WTC11 (cell line): ENCODE data around the gene RAB11FIP3. TPM values are rescaled to one million over a fixed set of nuclear protein-coding genes. Genes with fewer than 3 reads are reported as not detected.

Source experiments
- ATAC-seq: fragments of 200-7000 bp; cut with Tn5 transposase; 2 replicates; pipeline ENCODE4 v1.10.0; 2021; ENCODE audit warnings: mild to moderate bottlenecking, moderate library complexity
- CTCF ChIA-PET: fragments of 300-600 bp; sonication (Branson Sonifier 250); formaldehyde crosslinking; loops from one replicate; lab custom pipeline; 2021; ENCODE audit warnings: antibody characterized with exemption; lab: Charles Lee
- POLR2A ChIA-PET: fragments of 350-600 bp; sonication (Branson Sonifier 250); formaldehyde crosslinking; loops from one replicate; lab custom pipeline; 2021; ENCODE audit warnings: antibody characterized with exemption; lab: Charles Lee
- DNase-seq: peaks from one replicate; pipeline ENCODE4 v3.0.0; 2021; ENCODE audit warnings: low spot score
- H3K27ac Mint-ChIP-seq: 2 replicates; pipeline ENCODE4 v1.8.0; 2021; ENCODE audit warnings: mixed read lengths
- H3K27me3 Mint-ChIP-seq: 2 replicates; pipeline ENCODE4 v1.8.0; 2021; ENCODE audit warnings: low read depth, mild to moderate bottlenecking, moderate library complexity, mixed read lengths
- H3K36me3 Mint-ChIP-seq: 2 replicates; pipeline ENCODE4 v1.8.0; 2021; ENCODE audit warnings: mixed read lengths
- H3K4me1 Mint-ChIP-seq: 2 replicates; pipeline ENCODE4 v1.8.0; 2022; ENCODE audit warnings: mixed read lengths
- H3K4me3 Mint-ChIP-seq: 2 replicates; pipeline ENCODE4 v1.8.0; 2021; ENCODE audit warnings: mild to moderate bottlenecking, moderate library complexity, mixed read lengths
- H3K9me3 Mint-ChIP-seq: 2 replicates; pipeline ENCODE4 v1.8.0; 2021; ENCODE audit warnings: mixed read lengths
- ATF3 ChIP-seq: sonication (generic); formaldehyde crosslinking; conservative IDR thresholded peaks from 2 replicates; pipeline ENCODE4 v1.8.1; 2022; ENCODE audit warnings: mild to moderate bottlenecking, missing genetic modification reagents
- CBFB ChIP-seq: sonication (generic); formaldehyde crosslinking; IDR thresholded peaks from 2 replicates; pipeline ENCODE4 v1.8.1; 2022; ENCODE audit warnings: mild to moderate bottlenecking, low read depth, missing genetic modification reagents
- CDX4 ChIP-seq: fragments of 250-450 bp; sonication (Bioruptor Pico); IDR thresholded peaks from 2 replicates; pipeline ENCODE4 v1.9.0; 2021; ENCODE audit warnings: moderate library complexity, mild to moderate bottlenecking, inconsistent platforms, borderline replicate concordance
- CREB1 ChIP-seq: sonication (generic); formaldehyde crosslinking; IDR thresholded peaks from 2 replicates; pipeline ENCODE4 v1.8.0; 2023; ENCODE audit warnings: mild to moderate bottlenecking, missing genetic modification reagents
- E2F4 ChIP-seq: sonication (generic); formaldehyde crosslinking; IDR thresholded peaks from 2 replicates; pipeline ENCODE4 v1.8.1; 2022; ENCODE audit warnings: low read depth, mild to moderate bottlenecking, moderate library complexity, missing genetic modification reagents, borderline replicate concordance
- E2F5 ChIP-seq: sonication (generic); formaldehyde crosslinking; IDR thresholded peaks from 2 replicates; pipeline ENCODE4 v1.8.1; 2022; ENCODE audit warnings: mild to moderate bottlenecking, moderate library complexity, missing genetic modification reagents
- ERG ChIP-seq: fragments of 250-450 bp; sonication (Bioruptor Pico); IDR thresholded peaks from 2 replicates; pipeline ENCODE4 v1.8.0; 2021; ENCODE audit warnings: mild to moderate bottlenecking
- FOXJ3 ChIP-seq: sonication (generic); formaldehyde crosslinking; IDR thresholded peaks from 2 replicates; pipeline ENCODE4 v1.9.0; 2021; ENCODE audit warnings: missing genetic modification reagents, mild to moderate bottlenecking, borderline replicate concordance
- FOXP4 ChIP-seq: sonication (generic); formaldehyde crosslinking; IDR thresholded peaks from 2 replicates; pipeline ENCODE4 v1.8.0; 2022; ENCODE audit warnings: mild to moderate bottlenecking, missing genetic modification reagents
- IRF1 ChIP-seq: sonication (generic); formaldehyde crosslinking; IDR thresholded peaks from 2 replicates; pipeline ENCODE4 v1.8.0; 2023; ENCODE audit warnings: missing genetic modification reagents
- JAZF1 ChIP-seq: fragments of 250-450 bp; sonication (Bioruptor Pico); IDR thresholded peaks from 2 replicates; pipeline ENCODE4 v1.9.0; 2021; ENCODE audit warnings: moderate library complexity, mild to moderate bottlenecking, inconsistent platforms
- NR1H2 ChIP-seq: sonication (generic); formaldehyde crosslinking; IDR thresholded peaks from 2 replicates; pipeline ENCODE4 v1.9.0; 2021; ENCODE audit warnings: mild to moderate bottlenecking, moderate library complexity, missing genetic modification reagents
- OVOL2 ChIP-seq: fragments of 250-450 bp; sonication (Bioruptor Pico); IDR thresholded peaks from 2 replicates; pipeline ENCODE4 v1.9.0; 2021; ENCODE audit warnings: mild to moderate bottlenecking, borderline replicate concordance
- SP1 ChIP-seq: sonication (generic); formaldehyde crosslinking; conservative IDR thresholded peaks from 2 replicates; pipeline ENCODE4 v1.8.1; 2022; ENCODE audit warnings: missing genetic modification reagents
- USF2 ChIP-seq: sonication (generic); formaldehyde crosslinking; IDR thresholded peaks from 2 replicates; pipeline ENCODE4 v1.8.1; 2023; ENCODE audit warnings: mild to moderate bottlenecking, missing genetic modification reagents, moderate library complexity
- ZMAT4 ChIP-seq: fragments of 250-450 bp; sonication (Bioruptor Pico); IDR thresholded peaks from 2 replicates; pipeline ENCODE4 v1.9.0; 2021; ENCODE audit warnings: mild to moderate bottlenecking
- ZNF138 ChIP-seq: sonication (generic); formaldehyde crosslinking; conservative IDR thresholded peaks from 2 replicates; pipeline ENCODE4 v1.8.1; 2022; ENCODE audit warnings: mild to moderate bottlenecking, moderate library complexity, missing genetic modification reagents
- ZNF219 ChIP-seq: sonication (generic); formaldehyde crosslinking; IDR thresholded peaks from 2 replicates; pipeline ENCODE4 v1.8.0; 2023; ENCODE audit warnings: missing genetic modification reagents, mild to moderate bottlenecking, borderline replicate concordance
- ZNF512 ChIP-seq: sonication (generic); formaldehyde crosslinking; IDR thresholded peaks from 2 replicates; pipeline ENCODE4 v1.8.1; 2022; ENCODE audit warnings: missing genetic modification reagents, borderline replicate concordance
- ZSCAN18 ChIP-seq: fragments of 250-450 bp; sonication (Bioruptor Pico); IDR thresholded peaks from 2 replicates; pipeline ENCODE4 v2.1.2; 2022; ENCODE audit warnings: mild to moderate bottlenecking, moderate library complexity
- total RNA-seq: library from RNA; stranded (reverse); gene quantifications from 3 replicates; pipeline ENCODE4 v1.2.3, GENCODE V29; 2021

The RAB11FIP3 gene
- total RNA-seq, 1 experiment from 2014 or later, result 38.6 TPM

- TF ChIP-seq ZMAT4 (CRISPR knock-in tag), result no peak
- TF ChIP-seq SP1, result no peak
- TF ChIP-seq CREB1, result no peak
- no peak for TF ChIP-seq ZNF138
- TF ChIP-seq CDX4 (CRISPR knock-in tag), result no peak
- TF ChIP-seq IRF1 (CRISPR knock-in tag), result no peak
These were observed 84.8 kb downstream of the RAB11FIP3 start (continued) for GRCh38 chr16:510066-510825.

GRCh38 chr16:512802-513201 lies 87.4 kb downstream of the RAB11FIP3 start:
- Mint-ChIP-seq H3K27ac (0 out of 2 replicates have a peak overlapping the region, but pooled peaks have one; percentile 3), H3K4me1 (no peaks in the 10 kb centered on the region), H3K36me3 (peaks cover 3% of the 10 kb centered on the region; the same call in 1 of the 2 replicates), H3K27me3 (no peaks in the 10 kb centered on the region), H3K4me3 (no peak overlapping the region), H3K9me3 (no peaks in the 10 kb centered on the region)
- ATAC-seq (no peak), DNase-seq (no peak)
- ChIA-PET CTCF (no interaction called here), POLR2A (interaction anchor here (0.9 kb wide), 1 partner anchor 15 kb away, joined by 3 read pairs; the partner anchor contains the start of gene CAPN15)
- TF ChIP-seq FOXJ3, result no peak
- no peak for TF ChIP-seq USF2 (CRISPR knock-in tag)
- TF ChIP-seq NR1H2, result no peak
- no peak for TF ChIP-seq OVOL2 (CRISPR knock-in tag)
- no peak for TF ChIP-seq E2F5
- TF ChIP-seq JAZF1 (CRISPR knock-in tag), result no peak
- TF ChIP-seq FOXP4 (CRISPR knock-in tag), result no peak

- DNase-seq, result no peak
- Mint-ChIP-seq H3K27me3 (no peaks in the 10 kb centered on the region), H3K36me3 (peaks cover 3% of the 10 kb centered on the region; the same call in 1 of the 2 replicates), H3K27ac (no peak overlapping the region), H3K4me3 (no peak overlapping the region), H3K4me1 (no peaks in the 10 kb centered on the region), H3K9me3 (no peaks in the 10 kb centered on the region)
- CTCF ChIA-PET, result no interaction called here
- POLR2A ChIA-PET, result interaction anchor here (0.8 kb wide), 1 partner anchor 134 kb away, joined by 3 read pairs; no protein-coding TSS in a partner anchor
- ATAC-seq, result no peak
- TF ChIP-seq JAZF1 (CRISPR knock-in tag) (no peak), ERG (CRISPR knock-in tag) (no peak), ZSCAN18 (CRISPR knock-in tag) (no peak), ZNF219 (CRISPR knock-in tag) (no peak), FOXJ3 (no peak), ZNF512 (CRISPR knock-in tag) (no peak), E2F4 (CRISPR knock-in tag) (no peak), CBFB (no peak), ATF3 (CRISPR knock-in tag) (no peak)
These were observed 88.5 kb downstream of the RAB11FIP3 start for GRCh38 chr16:513950-514349.
